Endothelial cell (in vitro differentiated cells): ENCODE measurements around the gene PIAS2. TPM values are rescaled to one million over a fixed set of nuclear protein-coding genes. Genes with fewer than 3 reads are reported as not detected.
A peak's percentile ranks its signal among the peaks of the same experiment; 100 is the strongest.

ENCODE experiments used
- DNase-seq: peaks from one replicate; pipeline ENCODE4 v3.0.0; 2021; ENCODE audit warnings: low spot score
- H3K27ac Mint-ChIP-seq: one replicate; pipeline ENCODE4 v1.8.0; 2021; ENCODE audit warnings: mixed read lengths, inconsistent platforms; ENCODE audit not compliant: unreplicated experiment
- H3K27me3 Mint-ChIP-seq: one replicate; pipeline ENCODE4 v1.8.0; 2021; ENCODE audit warnings: mild to moderate bottlenecking, moderate library complexity, mixed read lengths, inconsistent platforms; ENCODE audit not compliant: unreplicated experiment
- H3K36me3 Mint-ChIP-seq: one replicate; pipeline ENCODE4 v1.8.0; 2021; ENCODE audit warnings: mild to moderate bottlenecking, low read depth, mixed read lengths, inconsistent platforms; ENCODE audit not compliant: unreplicated experiment
- H3K4me1 Mint-ChIP-seq: one replicate; pipeline ENCODE4 v1.8.0; 2021; ENCODE audit warnings: mild to moderate bottlenecking, mixed read lengths, inconsistent platforms; ENCODE audit not compliant: unreplicated experiment
- H3K4me3 Mint-ChIP-seq: one replicate; pipeline ENCODE4 v1.8.0; 2021; ENCODE audit warnings: mild to moderate bottlenecking, mixed read lengths, inconsistent platforms; ENCODE audit not compliant: unreplicated experiment
- H3K9me3 Mint-ChIP-seq: one replicate; pipeline ENCODE4 v1.8.0; 2021; ENCODE audit warnings: mixed read lengths, inconsistent platforms; ENCODE audit not compliant: unreplicated experiment
- total RNA-seq: library from RNA; stranded (reverse); fragmentation: NEBNext Ultra II Directional; extraction: Animal tissue kit (Norgen Biotek cat#: 25700); gene quantifications from one replicate; pipeline ENCODE4 v1.2.1, GENCODE V29; 2021; ENCODE audit not compliant: unreplicated experiment
- TF ChIP-seq, protein P1 (sequence below): fragments of 200-600 bp; sonication (generic); IDR thresholded peaks from one replicate; pipeline ENCODE4 v1.5.0; 2021; ENCODE audit warnings: antibody characterized with exemption; ENCODE audit not compliant: unreplicated experiment

PIAS2 gene
- total RNA-seq, 1 donor from 2014 or later, result 47.5 TPM

DNA sequence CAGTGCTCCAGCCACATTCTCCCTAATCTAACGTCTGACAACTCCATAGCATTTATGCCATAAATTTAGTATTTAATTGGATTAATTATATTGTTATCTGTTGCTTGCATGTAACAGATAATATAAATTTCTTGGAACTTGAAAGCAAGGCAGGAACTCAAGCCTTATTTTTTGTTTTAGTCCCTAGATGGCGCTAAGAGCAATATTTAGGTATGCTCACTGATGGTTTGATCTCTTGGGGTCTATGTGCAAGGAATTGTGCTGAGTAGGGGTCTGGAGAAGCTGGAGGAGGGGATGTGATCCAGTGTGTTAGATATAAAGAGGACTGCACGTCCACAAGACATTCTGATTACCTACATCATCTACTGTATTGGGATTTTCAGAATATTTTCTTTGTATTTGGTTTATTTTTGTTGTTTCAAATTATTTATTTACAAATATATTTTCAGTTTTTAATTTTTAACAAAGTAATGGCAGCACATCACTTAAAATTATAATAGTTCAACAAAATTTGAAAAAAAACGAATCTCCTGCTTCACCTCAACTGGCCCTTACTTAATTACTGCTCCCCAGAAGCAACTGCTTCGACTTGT lies 32.9 kb upstream of the PIAS2 start:
- DNase-seq, result no peak
- H3K27me3 Mint-ChIP-seq, result no peaks in the 10 kb centered on the region
- no peak overlapping the region for H3K4me3 Mint-ChIP-seq
- TF ChIP-seq, protein P1, sequence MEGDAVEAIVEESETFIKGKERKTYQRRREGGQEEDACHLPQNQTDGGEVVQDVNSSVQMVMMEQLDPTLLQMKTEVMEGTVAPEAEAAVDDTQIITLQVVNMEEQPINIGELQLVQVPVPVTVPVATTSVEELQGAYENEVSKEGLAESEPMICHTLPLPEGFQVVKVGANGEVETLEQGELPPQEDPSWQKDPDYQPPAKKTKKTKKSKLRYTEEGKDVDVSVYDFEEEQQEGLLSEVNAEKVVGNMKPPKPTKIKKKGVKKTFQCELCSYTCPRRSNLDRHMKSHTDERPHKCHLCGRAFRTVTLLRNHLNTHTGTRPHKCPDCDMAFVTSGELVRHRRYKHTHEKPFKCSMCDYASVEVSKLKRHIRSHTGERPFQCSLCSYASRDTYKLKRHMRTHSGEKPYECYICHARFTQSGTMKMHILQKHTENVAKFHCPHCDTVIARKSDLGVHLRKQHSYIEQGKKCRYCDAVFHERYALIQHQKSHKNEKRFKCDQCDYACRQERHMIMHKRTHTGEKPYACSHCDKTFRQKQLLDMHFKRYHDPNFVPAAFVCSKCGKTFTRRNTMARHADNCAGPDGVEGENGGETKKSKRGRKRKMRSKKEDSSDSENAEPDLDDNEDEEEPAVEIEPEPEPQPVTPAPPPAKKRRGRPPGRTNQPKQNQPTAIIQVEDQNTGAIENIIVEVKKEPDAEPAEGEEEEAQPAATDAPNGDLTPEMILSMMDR, result peak; percentile 50
- H3K36me3 Mint-ChIP-seq, result peaks cover 4% of the 10 kb centered on the region
- peaks cover 2% of the 10 kb centered on the region for H3K4me1 Mint-ChIP-seq
- H3K9me3 Mint-ChIP-seq, result no peaks in the 10 kb centered on the region
- H3K27ac Mint-ChIP-seq, result no peak overlapping the region

DNA sequence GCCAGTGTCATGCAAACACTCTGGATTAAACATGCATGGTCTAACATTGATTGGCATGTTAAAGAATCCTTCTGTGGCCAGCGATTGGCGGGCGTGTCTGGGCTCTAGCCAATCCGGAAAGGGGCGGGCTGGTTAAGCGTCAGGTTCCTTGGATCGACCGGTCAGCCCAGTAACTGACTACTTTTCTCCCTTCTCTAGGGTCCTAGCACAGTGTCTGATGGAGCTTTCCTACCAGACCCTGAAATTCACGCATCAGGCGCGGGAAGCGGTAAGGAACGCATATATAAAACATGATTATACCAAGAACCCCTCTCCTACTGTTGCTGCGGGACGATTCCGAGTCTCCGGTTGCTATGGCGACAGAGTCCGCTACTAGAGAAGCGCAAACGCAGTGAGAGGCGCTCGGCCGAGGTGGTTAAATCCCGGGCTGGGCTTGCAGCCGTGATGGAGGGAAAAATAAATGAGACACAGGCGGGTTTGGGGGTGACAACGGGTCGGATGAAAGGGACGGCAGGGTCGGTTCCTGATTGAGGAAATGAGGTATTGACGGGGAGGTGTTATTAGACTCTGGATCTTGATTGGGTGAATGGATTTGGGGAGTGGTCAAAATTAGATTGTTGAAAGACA lies 29.5 kb upstream of the PIAS2 start:
- DNase-seq, result peak; percentile 81
- Mint-ChIP-seq H3K27ac (no peak overlapping the region), H3K4me3 (no peak overlapping the region), H3K36me3 (no peaks in the 10 kb centered on the region), H3K4me1 (no peaks in the 10 kb centered on the region), H3K9me3 (no peaks in the 10 kb centered on the region), H3K27me3 (no peaks in the 10 kb centered on the region)
- TF ChIP-seq, protein P1, result no peak

DNA sequence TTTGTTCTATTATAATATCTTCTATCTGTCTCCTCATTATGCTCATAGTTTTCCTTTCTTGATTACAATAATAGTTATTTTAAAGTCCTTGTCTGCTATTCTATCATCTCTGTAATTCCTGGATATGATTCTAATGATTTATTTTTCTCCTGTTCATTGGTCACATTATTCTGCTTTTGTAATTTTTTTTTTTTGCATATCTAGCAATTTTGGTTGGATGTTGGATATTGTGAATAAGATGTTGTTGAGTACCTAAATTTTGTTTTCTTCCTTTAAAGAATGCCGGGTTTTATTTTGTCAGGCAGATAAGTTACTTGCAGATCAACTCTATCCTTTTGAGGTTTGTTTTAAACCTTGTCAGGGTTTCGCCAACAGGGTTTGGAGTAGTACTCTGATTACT lies 25.3 kb upstream of the PIAS2 start:
- TF ChIP-seq, protein P1, result no peak
- Mint-ChIP-seq H3K36me3 (no peaks in the 10 kb centered on the region), H3K27ac (no peak overlapping the region), H3K4me1 (no peaks in the 10 kb centered on the region), H3K9me3 (no peaks in the 10 kb centered on the region), H3K4me3 (no peak overlapping the region), H3K27me3 (no peaks in the 10 kb centered on the region)
- no peak for DNase-seq

DNA sequence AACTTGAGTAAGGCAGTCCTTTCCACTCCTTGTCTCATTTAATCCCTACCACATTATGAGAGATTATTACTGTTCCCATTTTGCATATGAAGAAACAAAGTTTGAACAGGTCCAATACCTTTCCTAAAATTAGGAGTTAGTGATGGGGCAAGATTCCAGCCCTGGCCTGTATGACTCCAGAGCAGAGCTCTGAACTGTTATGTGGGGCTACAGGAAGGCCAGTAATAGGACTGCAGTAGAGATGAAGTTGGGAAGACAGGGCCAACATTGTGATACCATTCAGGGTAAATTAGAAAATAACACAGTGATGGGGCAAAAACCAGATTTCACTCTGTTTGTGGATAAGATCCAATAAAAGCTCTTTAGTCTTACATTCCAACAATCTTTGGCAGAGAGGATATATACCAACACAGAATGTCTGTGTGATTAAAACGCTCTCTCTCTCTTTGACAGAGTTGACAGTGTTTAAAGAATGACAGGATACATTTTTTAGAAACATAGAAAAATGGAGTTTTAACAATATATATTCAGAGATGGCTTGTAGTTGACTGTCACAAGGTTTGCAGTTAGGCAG lies 22.8 kb upstream of the PIAS2 start:
- Mint-ChIP-seq H3K36me3 (no peaks in the 10 kb centered on the region), H3K27me3 (no peaks in the 10 kb centered on the region), H3K9me3 (no peaks in the 10 kb centered on the region), H3K4me1 (peaks cover under 1% of the 10 kb centered on the region), H3K27ac (no peak overlapping the region), H3K4me3 (no peak overlapping the region)
- DNase-seq, result no peak
- TF ChIP-seq, protein P1, result no peak

DNA sequence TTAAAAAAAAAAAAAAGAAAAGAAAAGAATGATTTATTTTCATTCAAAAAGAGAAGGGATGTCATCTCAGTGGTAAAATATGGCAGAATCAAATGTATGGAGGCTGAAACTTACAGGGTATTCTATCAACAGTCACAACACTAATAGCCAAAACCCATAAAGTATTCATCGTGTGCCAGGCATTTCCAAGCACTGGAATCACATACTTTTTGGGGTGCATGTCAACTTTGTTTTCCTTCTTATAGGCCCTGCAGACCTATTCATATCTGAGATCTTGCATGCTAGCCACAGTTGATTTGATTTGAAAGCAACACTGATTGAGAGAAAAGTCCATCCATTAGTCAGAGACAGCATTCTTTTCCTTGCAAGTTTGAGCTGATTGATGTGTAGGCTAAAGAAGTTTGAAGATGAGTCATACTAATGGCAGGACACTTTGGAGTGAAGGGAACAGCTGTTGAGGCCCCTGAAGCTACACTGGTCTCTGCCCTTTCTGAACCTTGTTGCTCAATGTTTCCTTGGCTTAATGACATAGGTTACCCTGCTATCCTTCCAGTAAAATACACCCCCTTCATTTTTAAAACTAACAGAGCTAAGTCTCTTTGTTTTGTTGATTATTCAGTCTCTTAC lies 22.1 kb upstream of the PIAS2 start:
- Mint-ChIP-seq H3K4me1 (peaks cover 4% of the 10 kb centered on the region), H3K4me3 (no peak overlapping the region), H3K9me3 (no peaks in the 10 kb centered on the region), H3K27ac (no peak overlapping the region), H3K27me3 (no peaks in the 10 kb centered on the region), H3K36me3 (no peaks in the 10 kb centered on the region)
- DNase-seq, result no peak
- TF ChIP-seq, protein P1, result no peak
